Measurements from ENCODE around the gene CD300LB.
"Not testable (repeated sequence)": the region's sequence is repeated elsewhere in the genome, so short reads cannot be mapped to it uniquely, and the experiment has no call there.

The CD300LB gene

DNA sequence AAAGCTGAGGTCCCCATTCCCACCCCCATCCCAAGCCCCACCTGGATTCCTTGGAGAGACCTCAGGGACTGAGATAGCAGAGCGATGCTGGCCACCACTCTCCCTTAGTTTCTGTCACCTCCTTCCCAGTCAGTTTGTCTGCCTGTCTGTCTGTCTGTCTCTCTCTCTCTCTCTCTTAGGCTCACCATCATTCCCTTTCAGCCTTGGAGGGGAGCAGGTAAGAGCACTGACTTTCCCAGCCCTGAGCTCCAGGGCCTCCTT lies 5.9 kb downstream of the CD300LB start:
- DNase-seq (ENCODE audit: low spot score), result no peak

DNA sequence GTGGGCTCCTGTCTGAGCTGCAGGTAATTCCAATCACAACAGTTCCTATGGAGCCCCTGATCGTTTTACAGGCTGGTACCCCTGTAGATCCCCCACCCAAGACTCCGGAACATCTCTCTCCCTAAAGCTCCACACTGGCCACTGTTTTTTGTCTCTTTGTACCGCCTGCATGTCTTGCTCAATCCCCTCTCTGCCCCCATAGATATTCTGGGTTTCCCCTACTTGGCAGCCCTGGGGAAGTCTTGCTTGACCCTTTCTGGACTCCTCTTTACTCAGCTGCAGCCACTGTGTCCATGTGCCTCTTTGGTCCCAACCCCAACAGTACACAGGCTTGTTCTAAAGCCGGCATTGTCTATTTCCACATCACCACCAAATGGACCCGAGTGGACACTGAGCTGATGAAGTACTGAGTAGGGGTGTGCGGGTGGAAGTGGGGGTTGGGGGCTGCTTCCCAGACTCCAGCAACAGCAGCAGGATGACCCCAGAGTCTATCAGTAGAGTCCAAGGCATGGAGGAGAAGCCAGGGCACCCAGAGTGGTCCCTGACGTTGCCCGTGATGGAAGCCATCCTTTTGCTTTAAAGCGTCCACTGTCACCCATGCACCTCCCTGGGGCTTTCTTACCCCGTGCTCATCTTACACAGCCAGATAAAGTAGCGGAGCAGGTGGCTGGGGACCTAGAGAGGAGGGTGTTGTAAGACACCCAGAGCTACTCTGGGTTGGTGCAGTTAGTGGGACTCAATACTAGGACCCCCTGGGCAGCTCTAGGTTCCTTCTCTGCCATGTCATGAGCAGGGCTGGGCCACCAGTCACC lies 6.4 kb downstream of the CD300LB start:
- DNase-seq (ENCODE audit: low spot score), result no peak

DNA sequence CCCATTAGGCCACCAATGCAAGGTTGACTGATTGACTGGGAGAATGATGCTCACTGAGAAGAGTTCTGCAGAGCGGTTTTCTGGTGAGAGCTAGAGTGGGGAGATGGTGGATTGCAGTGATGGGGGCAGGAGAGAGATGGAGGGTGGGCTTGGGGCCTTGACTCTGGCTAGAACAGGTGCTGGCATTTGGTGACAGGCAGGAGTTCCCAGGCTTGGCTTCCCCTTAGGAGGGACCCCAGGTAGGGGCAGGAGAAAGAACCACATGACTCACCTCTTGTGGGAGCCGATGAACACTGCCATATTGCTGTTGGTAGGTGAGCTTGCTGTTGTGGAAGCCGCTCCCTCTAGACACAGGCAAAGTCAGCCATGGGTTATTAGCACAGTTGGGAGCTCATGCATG lies 8.0 kb downstream of the CD300LB start:
- no peak for DNase-seq (ENCODE audit: low spot score)

DNA sequence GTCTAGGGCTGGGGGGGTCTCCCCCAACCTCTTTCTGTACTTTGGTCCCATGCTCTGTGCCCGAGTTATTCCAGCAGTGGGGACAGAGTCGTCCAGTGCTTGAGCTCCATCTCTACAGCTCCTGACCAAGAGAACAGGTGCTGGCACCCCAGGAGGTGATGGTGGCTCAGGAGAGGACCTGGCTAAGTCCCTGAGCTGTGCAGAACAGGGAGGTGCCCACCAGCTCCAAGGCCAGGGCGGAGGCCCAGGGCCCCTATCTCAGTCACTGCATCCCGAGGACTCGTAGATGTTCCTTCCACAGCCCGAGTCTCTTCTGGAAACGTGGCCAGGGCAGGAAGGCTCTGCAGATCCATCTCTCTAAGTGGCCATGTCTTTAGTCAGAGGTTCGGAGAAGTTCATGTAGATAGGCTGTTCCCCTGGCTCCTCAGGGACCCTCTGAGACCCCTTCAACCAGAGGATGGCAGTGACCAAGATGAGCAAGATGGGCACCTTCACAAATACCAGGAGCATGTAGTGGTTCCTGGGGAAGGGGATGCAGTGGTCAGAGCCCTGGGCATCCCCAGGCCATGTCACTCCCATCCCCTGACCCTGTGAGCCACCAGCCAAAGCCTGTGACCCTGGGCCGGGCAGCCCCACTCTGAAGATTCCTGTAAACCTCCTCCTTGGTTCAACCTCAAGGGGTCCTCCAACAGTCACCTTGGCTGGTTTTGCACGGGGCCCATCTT lies 8.7 kb downstream of the CD300LB start:
- no peak for DNase-seq (ENCODE audit: low spot score)

DNA sequence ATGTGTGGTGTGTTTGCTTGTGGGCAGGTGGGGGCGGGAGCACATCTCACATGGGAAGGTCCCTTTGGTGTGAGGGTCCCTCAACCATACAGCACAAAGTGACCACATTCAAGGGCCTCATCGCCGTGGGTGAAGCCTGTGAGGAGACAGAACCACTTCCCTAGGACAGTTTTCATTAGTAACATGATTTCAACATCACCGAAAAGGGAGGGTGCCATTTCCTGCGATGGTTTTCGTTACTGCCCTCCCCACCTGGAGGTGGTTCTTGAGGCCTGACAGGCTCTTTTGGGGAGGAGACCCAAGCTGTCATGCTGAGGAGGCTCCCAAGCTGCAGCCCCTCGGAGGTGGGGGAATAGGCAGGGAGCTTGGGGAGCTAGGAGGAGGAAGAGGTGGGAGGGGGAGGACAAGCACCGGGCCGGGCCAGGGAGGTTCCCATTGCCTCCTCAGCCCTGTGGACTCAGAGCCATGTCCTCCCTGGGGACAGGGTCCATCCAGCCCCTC lies 9.5 kb downstream of the CD300LB start:
- DNase-seq (ENCODE audit: low spot score), result no peak

DNA sequence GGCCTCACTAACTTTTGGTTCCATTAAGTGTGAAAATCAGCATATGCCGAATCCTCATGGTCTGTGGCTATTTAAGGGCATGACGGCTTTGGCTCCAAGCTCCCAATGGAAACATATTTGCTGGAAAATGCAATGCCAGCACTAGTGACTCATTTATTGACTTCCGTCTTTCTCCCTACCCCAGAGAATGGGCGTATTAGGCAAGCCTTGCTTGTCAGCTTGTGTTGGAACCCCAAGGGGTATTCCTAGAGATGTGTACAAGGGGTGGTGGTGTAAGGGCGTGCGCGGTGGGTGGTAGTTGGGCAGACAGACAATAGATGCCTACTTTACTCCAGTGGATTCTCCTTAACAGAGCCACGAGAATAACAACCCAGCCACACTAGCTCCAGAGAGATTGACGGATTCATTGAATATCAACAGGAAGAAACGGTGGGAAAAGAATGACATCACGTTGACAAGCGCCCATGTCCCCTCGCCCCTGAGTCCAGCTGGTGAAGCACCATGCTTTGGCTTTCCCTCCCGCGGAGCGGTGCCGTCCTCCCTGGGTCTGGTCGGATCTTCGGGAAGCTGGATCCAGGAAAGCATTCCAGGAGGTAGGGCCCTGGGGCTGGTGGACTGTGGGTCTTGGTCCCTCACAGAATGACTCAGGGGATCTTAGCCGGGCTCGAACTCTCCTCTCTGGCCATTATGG lies 10.3 kb downstream of the CD300LB start:
- DNase-seq (ENCODE audit: low spot score), result no peak

DNA sequence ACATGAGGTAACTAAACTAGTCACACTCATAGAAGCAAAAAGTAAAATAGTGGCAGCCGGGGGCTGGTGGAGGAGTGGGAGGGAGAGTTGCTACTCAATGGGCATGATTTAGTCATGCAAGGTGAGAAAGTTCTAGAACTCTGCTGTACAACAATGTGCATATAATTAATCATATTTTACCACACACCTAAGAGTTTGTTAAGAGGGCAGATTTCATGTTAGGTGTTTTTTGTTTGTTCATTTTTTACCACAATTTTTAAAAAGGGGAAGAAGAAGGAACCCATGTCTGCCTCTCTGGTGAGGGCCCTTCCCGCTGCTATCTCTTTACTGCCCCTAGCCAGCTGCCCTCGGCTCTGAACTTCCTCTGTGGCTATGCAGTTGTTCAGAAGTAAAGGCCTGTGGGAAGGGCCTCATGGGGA lies 11.2 kb downstream of the CD300LB start:
- DNase-seq (ENCODE audit: low spot score), result no peak

DNA sequence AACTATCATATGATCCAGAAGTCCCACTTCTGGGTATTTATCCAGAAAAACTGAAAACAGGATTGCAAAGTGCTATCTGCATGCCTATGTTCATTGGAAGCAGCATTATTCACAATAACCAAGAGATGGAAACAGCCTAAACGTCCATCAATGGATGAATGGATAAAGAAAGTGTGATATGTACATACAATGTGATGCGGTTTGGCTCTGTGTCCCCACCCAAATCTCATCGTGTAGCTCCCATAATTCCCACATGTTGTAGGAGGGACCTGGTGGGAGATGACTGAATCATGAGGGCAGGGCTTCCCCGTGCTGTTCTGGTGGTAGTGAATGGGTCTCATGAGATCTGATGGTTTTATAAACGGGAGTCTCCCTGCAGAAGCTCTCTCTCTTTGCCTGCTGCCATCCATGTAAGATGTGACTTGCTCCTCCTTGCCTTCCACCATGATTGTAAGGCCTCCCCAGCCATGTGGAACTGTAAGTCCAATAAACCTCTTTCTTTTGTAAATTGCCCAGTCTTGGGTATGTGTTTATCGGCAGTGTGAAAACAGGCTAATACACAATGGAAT lies 12.8 kb downstream of the CD300LB start:
- DNase-seq (ENCODE audit: low spot score), result not testable (repeated sequence)

DNA sequence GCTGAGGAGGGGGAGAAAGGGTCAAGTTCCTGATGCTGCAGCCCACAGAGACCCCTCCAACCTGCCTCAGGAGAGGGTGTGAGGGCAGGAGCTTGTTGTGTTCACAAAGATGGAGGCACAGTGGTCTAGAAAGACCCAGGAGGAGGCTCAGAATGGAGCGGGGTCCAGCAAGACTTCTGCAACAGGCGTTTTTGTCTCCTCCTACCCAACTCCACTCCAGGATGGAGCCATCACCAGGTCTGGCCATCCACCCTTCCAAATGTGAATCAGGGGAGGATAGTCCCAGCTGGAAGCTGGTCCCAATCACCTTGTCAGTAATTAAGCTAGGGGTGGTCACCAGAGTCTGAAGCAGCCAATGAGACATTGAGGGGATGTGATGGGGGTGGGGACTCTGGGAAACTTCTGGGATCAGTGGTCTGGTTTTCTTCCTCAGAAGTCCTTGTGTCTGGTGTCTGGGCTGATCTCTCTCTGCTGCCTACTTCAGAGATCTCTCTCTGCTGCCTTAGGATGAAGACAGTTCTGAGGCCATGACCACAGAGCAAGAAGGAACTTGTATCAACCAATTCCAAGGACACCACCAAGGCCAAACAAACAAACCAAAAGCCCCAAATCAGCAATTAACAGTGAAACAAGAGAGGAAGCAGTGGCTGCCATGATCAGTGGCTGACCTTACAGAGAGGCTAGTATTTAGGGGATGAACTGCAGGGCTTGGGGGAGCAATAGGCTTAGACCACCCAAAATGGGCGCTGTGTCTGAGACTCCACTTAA lies 14.5 kb downstream of the CD300LB start:
- no peak for DNase-seq (ENCODE audit: low spot score)

DNA sequence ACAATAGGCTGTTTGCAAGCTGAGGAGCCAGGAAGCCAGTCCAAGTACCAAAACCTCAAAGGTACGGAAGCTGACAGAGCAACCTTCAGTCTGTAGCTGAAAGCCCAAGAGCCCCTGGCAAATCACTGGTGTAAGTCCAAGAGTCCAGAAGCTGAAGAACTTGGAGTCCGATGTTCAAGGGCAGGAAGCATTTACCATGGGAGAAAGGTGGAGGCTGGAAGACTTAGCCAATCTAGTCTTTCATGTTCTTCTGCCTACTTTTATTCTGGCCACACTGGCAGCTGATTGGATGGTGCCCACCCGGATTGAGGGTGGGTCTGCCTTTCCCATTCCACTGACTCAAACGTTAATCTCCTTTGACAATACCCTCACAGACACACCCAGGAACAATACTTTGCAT lies 15.3 kb downstream of the CD300LB start:
- DNase-seq (ENCODE audit: low spot score), result no peak

DNA sequence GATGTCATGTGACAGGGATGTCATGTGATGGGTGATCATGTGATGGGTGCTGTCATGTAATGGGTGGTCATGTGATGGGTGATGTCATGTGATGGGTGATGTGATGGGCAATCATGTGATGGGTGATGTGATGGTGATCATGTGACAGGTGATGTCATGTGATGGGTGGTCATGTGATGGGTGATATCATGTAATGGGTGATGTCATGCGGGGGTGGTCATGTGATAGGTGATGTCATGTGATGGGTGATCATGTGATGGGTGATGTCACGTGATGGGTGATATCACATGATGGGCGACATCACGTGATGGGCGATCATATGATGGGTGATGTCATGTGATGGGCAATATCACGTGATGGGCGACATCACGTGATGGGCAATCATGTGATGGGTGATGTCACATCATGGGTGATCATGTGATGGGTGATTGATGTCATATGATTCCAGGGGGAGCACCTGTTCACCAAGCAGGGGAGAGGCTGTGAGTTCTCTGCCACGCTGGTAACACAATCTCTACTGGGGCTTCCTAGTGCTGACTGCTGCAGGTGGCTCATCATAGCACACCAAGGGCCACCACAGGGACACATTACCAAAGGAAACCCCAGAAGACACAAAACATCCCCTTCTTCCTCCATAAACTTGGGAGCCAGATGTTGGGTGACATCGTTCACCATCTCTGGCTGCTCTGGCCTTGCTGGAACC lies 16.5 kb downstream of the CD300LB start:
- DNase-seq (ENCODE audit: low spot score), result no peak

DNA sequence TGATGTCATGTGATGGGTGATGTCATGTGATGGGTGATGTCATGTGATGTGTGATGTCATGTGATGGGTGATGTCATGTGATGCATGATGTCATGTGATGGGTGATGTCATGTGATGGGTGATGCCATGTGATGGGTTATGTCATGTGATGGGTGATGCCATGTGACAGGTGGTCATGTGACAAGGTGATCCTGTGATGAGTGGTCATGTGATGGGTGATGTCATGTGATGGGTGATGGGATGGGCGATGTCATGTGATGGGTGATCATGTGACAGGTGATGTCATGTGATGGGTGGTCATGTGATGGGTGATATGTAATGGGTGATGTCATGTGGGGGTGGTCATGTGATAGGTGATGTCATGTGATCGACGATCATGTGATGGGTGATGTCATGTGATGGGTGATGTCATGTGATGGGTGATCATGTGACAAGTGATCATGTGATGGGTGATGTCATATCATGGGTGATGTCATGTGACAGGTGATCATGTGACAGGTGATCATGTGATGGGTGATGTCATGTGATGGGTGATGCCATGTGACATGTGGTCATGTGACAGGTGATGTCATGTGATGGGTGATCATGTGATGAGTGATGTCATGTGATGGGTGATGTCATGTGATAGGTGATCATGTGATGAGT lies 17.2 kb downstream of the CD300LB start:
- DNase-seq (ENCODE audit: low spot score), result peak; percentile 24

DNA sequence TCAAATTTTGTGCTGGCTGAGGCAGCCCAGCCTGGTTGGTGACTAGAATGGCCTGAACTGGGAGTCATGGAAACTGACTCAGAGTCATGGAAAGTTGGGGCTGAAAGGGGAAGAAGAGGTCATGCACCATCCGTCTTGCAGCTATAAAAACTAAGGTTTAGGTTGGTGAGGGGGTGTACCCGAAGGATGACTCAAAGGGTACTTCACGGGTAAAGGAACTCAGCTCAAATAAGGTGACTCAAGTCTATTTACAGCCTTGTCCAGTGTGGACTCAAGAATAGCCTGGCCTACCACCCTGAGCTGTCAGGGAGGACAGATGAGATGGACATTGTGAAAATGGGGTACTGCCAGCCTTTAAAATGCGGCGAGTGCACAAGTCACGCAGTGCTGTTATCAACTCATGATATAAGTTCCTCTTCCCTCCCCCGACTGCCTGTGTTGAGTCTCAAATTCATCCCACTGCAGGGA lies 18.6 kb downstream of the CD300LB start:
- peak; percentile 61 for DNase-seq (ENCODE audit: low spot score)

DNA sequence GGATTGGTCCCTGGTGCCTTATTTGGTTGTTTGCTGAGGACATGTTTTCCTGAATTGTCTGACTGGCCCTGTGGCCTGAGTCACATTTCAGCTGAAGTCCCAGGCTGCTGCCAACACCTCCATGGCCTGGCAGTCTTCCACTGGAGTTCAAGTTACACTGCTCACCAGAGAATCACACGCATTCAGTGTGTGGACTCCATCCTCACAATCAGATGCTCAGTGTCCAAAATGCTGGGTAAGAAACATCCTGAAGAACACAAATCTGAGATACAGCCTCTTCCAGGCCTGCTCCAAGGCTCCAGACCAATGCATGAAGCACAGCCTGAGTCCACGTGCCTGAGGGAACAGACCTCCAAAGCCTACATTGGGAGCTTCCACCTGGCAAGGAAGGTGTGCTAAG lies 19.2 kb downstream of the CD300LB start:
- peak; percentile 76 for DNase-seq (ENCODE audit: low spot score)

DNA sequence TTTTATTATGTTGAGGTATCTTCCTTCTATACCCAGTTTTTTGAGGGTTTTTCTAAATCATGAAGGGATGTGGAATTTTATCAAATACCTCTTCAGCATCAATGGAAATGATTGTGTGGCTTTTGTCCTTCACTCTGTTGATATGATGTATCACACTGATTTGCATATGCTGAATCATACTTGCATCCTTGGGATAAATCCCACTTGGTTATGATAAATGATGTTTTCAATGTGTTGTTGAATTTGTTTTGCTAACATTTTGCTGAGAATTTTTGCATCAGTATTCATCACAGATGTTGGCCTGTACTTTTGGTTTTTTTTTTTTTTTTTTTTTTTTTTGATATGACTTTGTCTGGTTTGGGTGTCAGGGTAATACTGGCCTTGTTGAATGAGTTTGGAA lies 23.1 kb downstream of the CD300LB start:
- no peak for DNase-seq (ENCODE audit: low spot score)

DNA sequence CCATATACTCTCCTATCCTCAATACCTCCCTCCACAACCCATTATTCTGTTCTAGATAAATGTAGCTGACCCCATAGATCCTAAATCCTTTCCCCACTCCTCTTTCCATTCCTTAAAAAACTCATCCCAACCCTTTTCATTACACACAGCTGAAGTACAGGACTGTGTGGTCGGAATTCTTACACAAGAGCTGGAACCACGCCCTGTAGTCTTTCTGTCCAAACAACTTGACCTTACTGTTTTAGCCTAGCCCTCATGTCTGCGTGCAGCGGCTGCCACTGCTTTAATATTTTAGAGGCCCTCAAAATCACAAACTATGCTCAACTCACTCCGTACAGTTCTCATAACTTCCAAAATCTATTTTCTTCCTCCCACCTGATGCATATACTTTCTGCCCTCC lies 27.3 kb downstream of the CD300LB start:
- DNase-seq (ENCODE audit: low spot score), result not testable (repeated sequence)

DNA sequence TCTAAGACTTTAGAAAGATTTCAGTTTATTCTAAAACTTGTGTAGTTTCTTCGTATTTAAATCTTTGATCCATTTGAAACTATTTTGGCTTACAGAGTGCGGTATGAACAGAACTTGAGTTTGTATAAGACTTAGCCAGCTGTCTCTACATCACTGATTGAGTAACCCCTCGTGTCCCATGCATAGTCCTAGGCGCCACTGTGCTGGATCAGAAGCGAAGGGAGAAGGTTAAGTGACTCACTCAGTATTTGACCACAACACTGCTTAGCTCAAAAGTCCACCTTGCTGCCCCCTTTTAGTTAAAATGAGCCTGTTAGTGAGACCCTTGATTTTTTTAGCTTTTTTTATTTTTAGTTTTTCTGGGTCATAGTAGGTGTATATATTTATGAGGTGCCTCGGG lies 28.4 kb downstream of the CD300LB start:
- DNase-seq (ENCODE audit: low spot score), result no peak

DNA sequence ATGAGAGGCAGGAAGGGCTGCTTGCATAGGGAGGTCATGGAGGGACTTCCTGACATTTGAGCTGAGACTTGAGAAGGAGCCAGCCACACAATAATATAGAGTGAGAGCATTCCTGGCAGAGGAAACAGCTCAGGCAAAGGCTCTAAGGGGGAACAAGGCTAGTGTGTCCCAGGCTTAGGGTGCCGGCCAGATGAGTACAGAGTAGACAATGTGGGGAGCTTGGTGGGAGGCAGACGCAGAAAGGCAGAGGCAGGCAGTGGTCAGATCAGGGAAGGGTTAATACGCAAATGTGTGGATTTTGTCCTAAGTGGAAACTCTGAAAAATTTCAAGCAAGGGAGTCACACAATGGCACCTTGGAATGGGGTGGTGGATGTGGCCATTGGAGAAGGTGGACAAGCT lies 31.3 kb downstream of the CD300LB start:
- DNase-seq (ENCODE audit: low spot score), result no peak

DNA sequence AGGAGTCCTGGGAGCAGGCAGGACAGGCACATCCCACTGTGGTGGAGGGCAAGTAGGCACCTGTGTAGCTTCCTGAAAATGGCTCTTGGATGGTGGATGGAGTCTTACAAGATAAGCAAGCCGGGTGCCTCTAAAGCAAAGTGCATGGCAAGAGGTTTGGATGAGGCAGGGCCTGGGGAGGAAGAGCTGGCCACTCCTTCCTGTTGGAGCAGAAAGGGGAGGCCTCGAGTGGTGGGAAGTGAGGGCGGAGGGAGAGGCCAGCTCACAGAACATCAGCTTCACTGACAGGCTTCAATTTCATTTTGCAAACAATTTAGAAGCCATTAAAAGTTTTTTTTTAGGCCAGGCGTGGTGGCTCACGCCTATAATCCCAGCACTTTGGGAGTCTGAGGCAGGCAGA lies 33.8 kb downstream of the CD300LB start:
- DNase-seq (ENCODE audit: low spot score), result no peak

DNA sequence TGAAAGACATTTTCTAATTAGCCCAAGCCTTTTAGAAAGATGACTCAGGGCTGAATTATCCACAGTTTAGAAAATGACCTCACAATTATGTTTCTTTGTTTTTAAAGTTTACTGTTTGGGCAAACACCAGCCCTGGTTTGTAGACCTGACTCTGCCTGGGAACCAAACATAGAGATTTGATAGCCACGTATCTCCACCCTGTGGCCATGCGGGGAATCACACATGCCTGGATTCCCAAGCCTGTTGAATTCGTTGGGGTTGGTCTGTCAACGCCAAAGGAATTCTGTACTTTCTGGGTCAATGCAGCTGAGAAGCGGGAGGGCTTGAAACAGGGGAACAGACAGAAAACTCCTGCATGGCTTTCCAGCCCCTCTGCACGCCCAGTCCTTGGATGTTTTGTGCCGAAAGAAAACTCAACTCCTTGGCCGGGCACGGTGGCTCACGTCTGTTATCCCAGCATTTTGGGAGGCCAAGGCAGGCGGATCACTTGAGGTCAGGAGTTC lies 37.9 kb downstream of the CD300LB start:
- peak; percentile 80 for DNase-seq (ENCODE audit: low spot score)

Data from AG08395 (cell line).